Activated naive CD4-positive, alpha-beta T cell (primary cell): ENCODE measurements around the gene ZNF428.
"Not testable (repeated sequence)": the region's sequence is repeated elsewhere in the genome, so short reads cannot be mapped to it uniquely, and the experiment has no call there.

Source experiments
- DNase-seq, 4 experiments: peaks; one replicate each; lab custom pipeline; 2025; lab: John Stamatoyannopoulos, UW

The ZNF428 gene

GRCh38 chr19:43619262-43620060, at the start of gene ZNF428:
Gene ZNF428 (minus strand): TSS chr19:43619629. CDS start chr19:43614304, 5,325 bp downstream.
- peak; percentile 61 to 80 (median 73) for DNase-seq

- DNase-seq = peak; percentile 81 to 95 (median 90)
Observed at GRCh38 chr19:43668406-43669109, 49.1 kb upstream of the ZNF428 start.

GRCh38 chr19:43667876-43668405, 48.5 kb upstream of the ZNF428 start:
- DNase-seq = no peak

- no peak for DNase-seq
Observed at GRCh38 chr19:43667126-43667875, 47.9 kb upstream of the ZNF428 start.

GRCh38 chr19:43664018-43664417, 44.6 kb upstream of the ZNF428 start:
- DNase-seq = no peak

GRCh38 chr19:43662487-43662886, 43.1 kb upstream of the ZNF428 start:
- no peak for DNase-seq

- no peak for DNase-seq
Observed at GRCh38 chr19:43660971-43661360, 41.5 kb upstream of the ZNF428 start.

GRCh38 chr19:43660301-43660970, 41.0 kb upstream of the ZNF428 start:
- no peak for DNase-seq

GRCh38 chr19:43658494-43658893, 39.1 kb upstream of the ZNF428 start:
- no peak for DNase-seq

- DNase-seq = no peak
Observed at GRCh38 chr19:43658001-43658400, 38.6 kb upstream of the ZNF428 start.

- no peak for DNase-seq
Observed at GRCh38 chr19:43656436-43656835, 37.0 kb upstream of the ZNF428 start.

- no peak for DNase-seq
Observed at GRCh38 chr19:43652546-43652874, 33.1 kb upstream of the ZNF428 start.

GRCh38 chr19:43651758-43652545, 32.5 kb upstream of the ZNF428 start:
- DNase-seq = no peak

- not testable (repeated sequence) for DNase-seq
Observed at GRCh38 chr19:43650276-43650675, 30.8 kb upstream of the ZNF428 start.

- no peak for DNase-seq
Observed at GRCh38 chr19:43649514-43649913, 30.1 kb upstream of the ZNF428 start.

GRCh38 chr19:43648633-43649032, 29.2 kb upstream of the ZNF428 start:
- no peak for DNase-seq

GRCh38 chr19:43644181-43644580, 24.8 kb upstream of the ZNF428 start:
- no peak for DNase-seq

GRCh38 chr19:43643326-43643725, 23.9 kb upstream of the ZNF428 start:
- DNase-seq = no peak

- DNase-seq = no peak
Observed at GRCh38 chr19:43642531-43642930, 23.1 kb upstream of the ZNF428 start.

GRCh38 chr19:43641333-43641732, 21.9 kb upstream of the ZNF428 start:
- no peak for DNase-seq

- DNase-seq = no peak
Observed at GRCh38 chr19:43640424-43640757, 21.0 kb upstream of the ZNF428 start.
